Kidney (tissue), 14 donors: ENCODE results near the gene CCDC142. TPM values are rescaled to one million over a fixed set of nuclear protein-coding genes. Genes with fewer than 3 reads are reported as not detected.

Experiments
- DNase-seq, 5 donors: peaks; one replicate each; pipeline ENCODE4 v3.0.0-alpha.2; 2013 to 2020
- FAIRE-seq: peaks from 2 replicates; lab custom pipeline; 2012; peaks lifted over from hg19 to GRCh38; lab: Jason Lieb, UNC
- H3K27ac ChIP-seq, 2 donors: one replicate each; pipeline ENCODE4 v1.7.0; 2013; ENCODE audit warnings: low read depth in 2 of 2, low read length in 2 of 2, inconsistent platforms in 1 of 2
- H3K27me3 ChIP-seq: one replicate; pipeline ENCODE4 v1.7.1; 2013; ENCODE audit warnings: low read length, inconsistent platforms; ENCODE audit not compliant: control insufficient read depth, insufficient read depth
- H3K36me3 ChIP-seq, 3 donors: one replicate each; pipeline versions ENCODE4 v1.7.0 to v1.7.1; 2013; ENCODE audit warnings: low read length in 3 of 3, control low read depth in 1 of 3, inconsistent platforms in 1 of 3; ENCODE audit not compliant: insufficient read depth in 3 of 3, control insufficient read depth in 2 of 3
- H3K4me1 ChIP-seq, 3 donors: one replicate each; pipeline versions ENCODE4 v1.7.0 to v1.7.1; 2013; ENCODE audit warnings: low read length in 3 of 3, inconsistent platforms in 1 of 3, low read depth in 1 of 3; ENCODE audit not compliant: control insufficient read depth in 2 of 3, insufficient read depth in 2 of 3
- H3K4me3 ChIP-seq, 3 donors: one replicate each; pipeline versions ENCODE4 v1.7.0 to v1.8.1; 2013; ENCODE audit warnings: low read length in 3 of 3, control low read depth in 1 of 3, inconsistent platforms in 1 of 3
- H3K9ac ChIP-seq, 3 donors: one replicate each; pipeline versions ENCODE4 v1.7.0 to v1.7.1; 2013; ENCODE audit warnings: low read length in 3 of 3, control low read depth in 1 of 3, inconsistent platforms in 1 of 3
- H3K9me3 ChIP-seq, 3 donors: one replicate each; pipeline versions ENCODE4 v1.7.0 to v1.7.1; 2013; ENCODE audit warnings: low read length in 3 of 3, control low read depth in 1 of 3, inconsistent platforms in 1 of 3; ENCODE audit not compliant: control insufficient read depth in 2 of 3, insufficient read depth in 1 of 3
- intact Hi-C: fragments of 100-400 bp; cut with DNase I; formaldehyde crosslinking; loops from one replicate; pipeline ENCODE4 v1.11.1; 2022
- polyA plus RNA-seq: library from polyadenylated mRNA; stranded (reverse); fragments of 350-450 nt; fragmentation: Illumina TruSeq; extraction: RNeasy Lipid Tissue Mini Kit (QIAGEN cat#74804); gene quantifications from one replicate; pipeline ENCODE4 v1.2.3, GENCODE V29; 2014; ENCODE audit warnings: low read depth, low replicate concordance; ENCODE audit not compliant: insufficient read depth
- total RNA-seq: library from RNA; stranded (reverse); fragmentation: NEBNext Ultra II Directional; extraction: Animal tissue kit (Norgen Biotek cat#: 25700); gene quantifications from one replicate; pipeline ENCODE4 v1.2.1, GENCODE V29; 2021
- TF ChIP-seq, protein P1 (sequence below): IDR thresholded peaks from 3 replicates; pipeline ENCODE4 v1.5.1; 2012; ENCODE audit warnings: mild to moderate bottlenecking, moderate library complexity, borderline replicate concordance; ENCODE audit not compliant: insufficient read depth; ENCODE audit errors: extremely low read depth
- donor health status: control.
- donor health status: control.
- donor health status: control.
- donor health status: control.
- donor health status: control.
- donor health status: DM: yes; HTN: yes; CAD: no.
- donor health status: Normal renal cell carcinoma (clear cell type).

CCDC142 gene
- total and polyA plus RNA-seq, 2 donors from 2014 or later = 2.8 to 23.1 TPM

DNA sequence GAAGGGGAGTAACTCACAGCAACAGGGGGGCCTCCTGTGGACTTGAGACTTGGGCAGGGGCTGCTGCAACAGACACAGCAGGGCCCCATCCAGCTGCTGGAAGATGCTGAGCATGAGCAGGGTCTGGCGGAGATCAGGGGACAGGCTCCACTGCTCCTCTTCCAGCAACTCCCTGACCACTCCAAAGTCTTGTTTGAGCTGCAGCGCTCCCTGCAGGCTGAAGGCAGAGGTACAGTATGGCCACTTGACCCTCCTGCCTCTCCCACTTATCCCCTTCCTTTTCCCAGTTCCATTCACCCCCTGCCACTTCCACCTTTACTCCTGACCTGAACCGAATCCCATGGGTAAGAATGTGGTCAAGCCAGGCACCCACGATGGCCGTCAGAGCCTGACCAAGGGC lies 7.9 kb downstream of the CCDC142 start:
- intact Hi-C loops = no loop called here
- peaks cover 0 to 13% (median 13%) of the 10 kb centered on the region in 3 donors for H3K36me3 ChIP-seq
- H3K4me3 ChIP-seq = no peak overlapping the region
- DNase-seq (peak in 1 of 5 donors; percentile 55), FAIRE-seq (no peak)
- H3K27me3 ChIP-seq = no peaks in the 10 kb centered on the region
- H3K4me1 ChIP-seq = peaks cover 0 to 2% (median 0%) of the 10 kb centered on the region in 3 donors
- H3K27ac ChIP-seq = no peak overlapping the region
- TF ChIP-seq, protein P1, sequence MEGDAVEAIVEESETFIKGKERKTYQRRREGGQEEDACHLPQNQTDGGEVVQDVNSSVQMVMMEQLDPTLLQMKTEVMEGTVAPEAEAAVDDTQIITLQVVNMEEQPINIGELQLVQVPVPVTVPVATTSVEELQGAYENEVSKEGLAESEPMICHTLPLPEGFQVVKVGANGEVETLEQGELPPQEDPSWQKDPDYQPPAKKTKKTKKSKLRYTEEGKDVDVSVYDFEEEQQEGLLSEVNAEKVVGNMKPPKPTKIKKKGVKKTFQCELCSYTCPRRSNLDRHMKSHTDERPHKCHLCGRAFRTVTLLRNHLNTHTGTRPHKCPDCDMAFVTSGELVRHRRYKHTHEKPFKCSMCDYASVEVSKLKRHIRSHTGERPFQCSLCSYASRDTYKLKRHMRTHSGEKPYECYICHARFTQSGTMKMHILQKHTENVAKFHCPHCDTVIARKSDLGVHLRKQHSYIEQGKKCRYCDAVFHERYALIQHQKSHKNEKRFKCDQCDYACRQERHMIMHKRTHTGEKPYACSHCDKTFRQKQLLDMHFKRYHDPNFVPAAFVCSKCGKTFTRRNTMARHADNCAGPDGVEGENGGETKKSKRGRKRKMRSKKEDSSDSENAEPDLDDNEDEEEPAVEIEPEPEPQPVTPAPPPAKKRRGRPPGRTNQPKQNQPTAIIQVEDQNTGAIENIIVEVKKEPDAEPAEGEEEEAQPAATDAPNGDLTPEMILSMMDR = no peak
- no peaks in the 10 kb centered on the region for H3K9me3 ChIP-seq
- no peak overlapping the region for H3K9ac ChIP-seq

DNA sequence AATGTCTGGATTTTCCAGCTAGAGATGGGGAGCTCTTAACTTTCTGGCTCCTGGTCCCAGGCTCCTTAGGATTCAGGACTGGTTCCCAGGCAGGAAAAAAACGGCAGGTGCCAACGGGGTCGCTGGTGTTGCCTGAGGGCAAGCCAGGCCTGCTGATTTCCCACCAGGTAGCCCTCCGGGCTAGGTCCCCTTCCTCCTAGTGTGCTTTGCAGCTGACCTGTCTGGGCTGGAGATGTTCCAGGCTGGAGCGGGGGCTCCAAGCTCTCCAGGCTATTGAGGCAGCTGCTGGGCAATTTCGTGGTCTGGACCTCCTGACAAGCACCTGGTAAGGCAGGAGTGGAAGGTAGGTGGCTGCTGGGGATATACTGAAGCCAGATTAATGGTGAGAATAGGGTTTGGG lies 8.3 kb downstream of the CCDC142 start:
- TF ChIP-seq, protein P1 = no peak
- Histone ChIP-seq H3K9ac (no peak overlapping the region), H3K4me1 (peaks cover 0 to 2% (median 0%) of the 10 kb centered on the region in 3 donors), H3K4me3 (no peak overlapping the region), H3K36me3 (peaks cover 0 to 13% (median 13%) of the 10 kb centered on the region in 3 donors), H3K27me3 (no peaks in the 10 kb centered on the region), H3K27ac (no peak overlapping the region), H3K9me3 (no peaks in the 10 kb centered on the region)
- peak in 1 of 5 donors; percentile 64 for DNase-seq
- intact Hi-C loops = no loop called here
- no peak for FAIRE-seq

DNA sequence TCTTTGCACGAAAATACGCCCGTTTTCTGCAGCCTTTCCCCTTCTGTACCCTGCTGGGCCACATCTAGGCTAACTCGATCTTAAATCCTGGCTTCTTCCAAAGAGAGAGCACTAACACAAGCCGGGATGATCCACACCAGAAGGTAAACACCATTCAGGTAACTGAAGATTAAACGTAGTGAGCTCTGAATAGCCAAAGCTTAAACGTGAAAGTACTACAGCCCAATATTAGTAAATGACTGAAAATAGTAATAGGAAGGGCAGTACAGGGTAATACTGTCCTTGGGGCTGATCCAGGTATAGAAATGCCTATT lies 9.9 kb downstream of the CCDC142 start:
- DNase-seq (no peak), FAIRE-seq (no peak)
- Histone ChIP-seq H3K36me3 (peaks cover 0 to 13% (median 13%) of the 10 kb centered on the region in 3 donors), H3K9ac (peak overlapping the region; percentile 62 to 98 (median 68)), H3K4me3 (peak overlapping the region; percentile 78 to 97 (median 96)), H3K27ac (peak overlapping the region; percentile 80 to 94), H3K4me1 (peaks cover 0 to 2% (median 0%) of the 10 kb centered on the region in 3 donors), H3K27me3 (no peaks in the 10 kb centered on the region), H3K9me3 (no peaks in the 10 kb centered on the region)
- intact Hi-C loops = no loop called here
- TF ChIP-seq, protein P1 = no peak
